Measurements from ENCODE around the gene PRR22. TPM values are rescaled to one million over a fixed set of nuclear protein-coding genes. Genes with fewer than 3 reads are reported as not detected.

Gene PRR22
- total and polyA plus RNA-seq, 2 donors (not counting 3 experiments of a cell fraction or from before 2014, with no cell fraction given) = 1.4 to 3.4 TPM

GRCh38 chr19:5789886-5790558 is 5.5 kb upstream of the PRR22 start:
- BruUV-seq (replicated peaks) = no TSS peak
- DNase-seq (ENCODE audit: low read depth, low spot score) = no peak
- peaks cover 5% of the 10 kb centered on the region for H3K4me1 ChIP-seq (ENCODE audit: control insufficient read depth, extremely low read depth, insufficient read depth, low read length)
- TF ChIP-seq JUN (IDR thresholded peaks at IDR 0.05; ENCODE audit: borderline replicate concordance, insufficient read depth, insufficient read length, low read depth) = no peak
- TF ChIP-seq POLR2AphosphoS5 (IDR thresholded peaks at IDR 0.05; ENCODE audit: insufficient read depth, low read depth, low read length) = no peak
- H3K9me3 ChIP-seq (replicated peaks; ENCODE audit: control insufficient read depth, insufficient read depth, low read length) = no peaks in the 10 kb centered on the region
- peaks cover 8 to 33% of the 10 kb centered on the region in 2 experiments for H3K36me3 ChIP-seq (ENCODE audit: control insufficient read depth in 2 of 2, extremely low read depth in 1 of 2, insufficient read depth in 2 of 2, low read length in 2 of 2)
- H3K4me2 ChIP-seq (ENCODE audit: insufficient read depth, low read length) = peak overlapping the region; percentile 77
- CTCF ChIA-PET = interaction anchor here (1.1 to 3.6 kb wide), 2 partner anchors 14 to 38 kb away, joined by 3 to 21 read pairs; no protein-coding TSS in a partner anchor
- no peak overlapping the region for H3K27ac ChIP-seq (ENCODE audit: insufficient read depth, low read depth, low read length)
- POLR2A ChIA-PET = no interaction called here
- no peak overlapping the region for H2AFZ ChIP-seq (ENCODE audit: low read depth, low read length)
- intact Hi-C loops (cut with micrococcal nuclease) = loop anchor here (1.0 kb wide), 1 partner anchor 70 kb away; the partner anchor contains the start of genes CATSPERD and LONP1
- dilution Hi-C loops (cut with MboI; ENCODE audit: extremely low pct_ligation_motif_present, low sequenced_read_pairs) = no loop called here
- H3K27me3 ChIP-seq (ENCODE audit: control insufficient read depth in 2 of 2, insufficient read depth in 2 of 2, low read length in 2 of 2) = no peaks in the 10 kb centered on the region
- H3K9me1 ChIP-seq (replicated peaks; ENCODE audit: control insufficient read depth, extremely low read depth, insufficient read depth, low read length) = no peaks in the 10 kb centered on the region
- H3K4me3 ChIP-seq (replicated peaks in 1 of 3; ENCODE audit: insufficient read depth in 1 of 3, low read depth in 1 of 3, low read length in 3 of 3) = peak overlapping the region; percentile 17 to 75 (median 55)
- peak overlapping the region; percentile 81 for H3K9ac ChIP-seq (replicated peaks; ENCODE audit: extremely low read depth, insufficient read depth, low read length)
- FAIRE-seq = no peak
- H4K20me1 ChIP-seq (replicated peaks; ENCODE audit: control insufficient read depth, extremely low read depth, insufficient read depth, low read length) = no peaks in the 10 kb centered on the region
- peaks cover 8% of the 10 kb centered on the region for H3K79me2 ChIP-seq (ENCODE audit: control insufficient read depth, insufficient read depth, low read length)

- peaks cover 8% of the 10 kb centered on the region for H3K79me2 ChIP-seq (ENCODE audit: control insufficient read depth, insufficient read depth, low read length)
- FAIRE-seq (no peak), DNase-seq (ENCODE audit: low read depth, low spot score) (no peak)
- no peak overlapping the region for H3K9ac ChIP-seq (replicated peaks; ENCODE audit: extremely low read depth, insufficient read depth, low read length)
- H3K27me3 ChIP-seq (ENCODE audit: control insufficient read depth in 2 of 2, insufficient read depth in 2 of 2, low read length in 2 of 2) = no peaks in the 10 kb centered on the region
- CTCF ChIA-PET = interaction anchor here (3.6 kb wide), 1 partner anchor 15 kb away, joined by 21 read pairs; no protein-coding TSS in a partner anchor
- no peak overlapping the region for H3K4me3 ChIP-seq (replicated peaks in 1 of 3; ENCODE audit: insufficient read depth in 1 of 3, low read depth in 1 of 3, low read length in 3 of 3)
- H3K36me3 ChIP-seq (ENCODE audit: control insufficient read depth in 2 of 2, extremely low read depth in 1 of 2, insufficient read depth in 2 of 2, low read length in 2 of 2) = peaks cover 8 to 37% of the 10 kb centered on the region in 2 experiments
- H3K4me2 ChIP-seq (ENCODE audit: insufficient read depth, low read length) = no peak overlapping the region
- peaks cover 5% of the 10 kb centered on the region for H3K4me1 ChIP-seq (ENCODE audit: control insufficient read depth, extremely low read depth, insufficient read depth, low read length)
- H4K20me1 ChIP-seq (replicated peaks; ENCODE audit: control insufficient read depth, extremely low read depth, insufficient read depth, low read length) = no peaks in the 10 kb centered on the region
- H3K9me3 ChIP-seq (replicated peaks; ENCODE audit: control insufficient read depth, insufficient read depth, low read length) = no peaks in the 10 kb centered on the region
- no peak for TF ChIP-seq MAX (IDR thresholded peaks at IDR 0.05; ENCODE audit: insufficient read depth, insufficient read length)
- TF ChIP-seq POLR2AphosphoS5 (IDR thresholded peaks at IDR 0.05; ENCODE audit: insufficient read depth, low read depth, low read length) = no peak
- no peak for TF ChIP-seq MYC (IDR thresholded peaks at IDR 0.05; ENCODE audit: low read depth, low read length)
- TF ChIP-seq EZH2 (IDR thresholded peaks at IDR 0.05; ENCODE audit: borderline replicate concordance, low read depth, low read length, severe bottlenecking) = no peak
- TF ChIP-seq FOS (IDR thresholded peaks at IDR 0.05; ENCODE audit: borderline replicate concordance, insufficient read depth, low read length) = no peak
- no peak for TF ChIP-seq JUN (IDR thresholded peaks at IDR 0.05; ENCODE audit: borderline replicate concordance, insufficient read depth, insufficient read length, low read depth)
- TF ChIP-seq CTCF (IDR thresholded peaks at IDR 0.05; ENCODE audit: extremely low read depth in 1 of 2, insufficient read depth in 1 of 2, low read depth in 1 of 2, low read length in 2 of 2) = no peak
- no peak for TF ChIP-seq GATA2 (IDR thresholded peaks at IDR 0.05; ENCODE audit: insufficient read depth, insufficient read length, low read depth, low read length)
- dilution Hi-C loops (cut with MboI; ENCODE audit: extremely low pct_ligation_motif_present, low sequenced_read_pairs) = no loop called here
- POLR2A ChIA-PET = no interaction called here
- no TSS peak for BruUV-seq (replicated peaks)
- no peak overlapping the region for H2AFZ ChIP-seq (ENCODE audit: low read depth, low read length)
- intact Hi-C loops (cut with micrococcal nuclease) = no loop called here
- H3K27ac ChIP-seq (ENCODE audit: insufficient read depth, low read depth, low read length) = no peak overlapping the region
- no peaks in the 10 kb centered on the region for H3K9me1 ChIP-seq (replicated peaks; ENCODE audit: control insufficient read depth, extremely low read depth, insufficient read depth, low read length)
Measured at GRCh38 chr19:5789351-5789761, 4.8 kb upstream of the PRR22 start.

Measured in endothelial cell of umbilical vein (primary cell).